ENCODE data around the gene GSTA5. TPM values are rescaled to one million over a fixed set of nuclear protein-coding genes. Genes with fewer than 3 reads are reported as not detected.
"Not testable (repeated sequence)": the region's sequence is repeated elsewhere in the genome, so short reads cannot be mapped to it uniquely, and the experiment has no call there.

GSTA5 gene
- total RNA-seq, 2 donors from 2014 or later: not detected

DNA sequence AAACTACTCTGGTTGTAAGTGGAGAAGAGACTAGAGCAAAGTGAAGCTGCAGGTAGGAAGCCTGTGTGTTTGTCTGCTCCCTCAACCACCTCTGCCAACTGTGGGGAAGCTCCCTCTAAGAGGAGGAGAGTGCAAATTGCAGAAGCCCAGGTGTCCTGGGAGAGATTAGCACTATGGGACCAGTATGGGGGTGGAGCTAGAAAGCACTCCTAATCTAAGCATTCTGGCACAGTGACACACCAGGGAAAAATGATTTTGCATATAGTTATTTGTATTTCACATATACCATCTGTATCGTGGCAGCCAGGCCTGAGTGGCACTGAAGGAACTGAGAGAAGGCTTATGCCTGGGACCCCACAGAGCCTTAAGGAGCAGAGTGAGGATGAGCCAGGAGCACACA is 49.8 kb downstream of the GSTA5 start:
- H3K4me1 Mint-ChIP-seq (ENCODE audit: low read depth in 2 of 2): no peaks in the 10 kb centered on the region

DNA sequence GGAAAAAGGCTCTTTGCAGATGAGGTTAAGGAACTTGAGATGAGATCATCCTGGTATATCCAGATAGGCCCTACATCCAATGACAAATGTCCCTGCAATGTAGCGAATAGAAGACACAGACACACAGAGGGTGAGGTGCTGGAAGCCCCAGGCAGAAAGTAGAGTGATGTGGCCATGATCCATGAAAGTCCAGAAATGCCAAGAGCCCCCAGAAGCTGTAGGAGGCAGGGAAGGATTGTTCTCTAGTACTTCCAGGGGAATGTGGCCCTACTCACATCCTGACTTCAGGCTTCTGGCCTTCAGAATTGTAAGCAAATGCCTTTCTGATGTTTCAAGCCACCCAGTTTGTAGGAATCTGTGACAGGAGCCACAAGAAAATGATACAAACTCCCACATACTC is 51.0 kb downstream of the GSTA5 start:
- not testable (repeated sequence) for H3K27ac Mint-ChIP-seq; ATAC-seq; H3K4me1 Mint-ChIP-seq (ENCODE audit: low read depth in 2 of 2); H3K36me3 Mint-ChIP-seq; H3K9me3 Mint-ChIP-seq; DNase-seq (ENCODE audit: low spot score); H3K4me3 Mint-ChIP-seq
- H3K27me3 Mint-ChIP-seq: peaks cover 12 to 23% of the 10 kb centered on the region in 2 donors

More for the DNA sequence above, 49.8 kb downstream of the GSTA5 start:
- Mint-ChIP-seq H3K27me3 (peaks cover 15 to 23% of the 10 kb centered on the region in 2 donors), H3K36me3 (no peaks in the 10 kb centered on the region), H3K9me3 (peaks cover 7% of the 10 kb centered on the region), H3K4me3 (no peak overlapping the region), H3K27ac (no peak overlapping the region)
- peak in 1 of 2 donors; percentile 24 for ATAC-seq
- no peak for DNase-seq (ENCODE audit: low spot score)

DNA sequence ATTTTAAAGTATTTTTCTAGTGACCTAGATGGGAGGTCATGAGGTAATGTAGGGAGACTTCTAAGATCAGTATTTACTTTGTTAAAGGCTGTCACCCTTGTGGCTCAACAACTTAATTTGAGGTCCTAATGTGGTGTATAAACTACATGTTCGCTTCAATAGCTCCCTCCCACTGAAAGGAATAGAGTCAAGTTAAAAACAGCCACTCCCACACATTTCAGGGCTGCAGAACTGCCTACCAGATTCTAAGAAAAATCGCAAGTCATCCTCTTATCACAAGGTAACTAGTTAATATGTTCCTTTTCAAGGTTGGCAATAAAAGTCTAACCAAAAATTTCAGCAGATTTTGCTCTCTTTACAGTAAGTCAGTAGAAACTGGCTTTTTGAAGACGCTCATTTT is 52.1 kb downstream of the GSTA5 start:
- no peaks in the 10 kb centered on the region for H3K4me1 Mint-ChIP-seq (ENCODE audit: low read depth in 2 of 2)
- peaks cover 7 to 24% of the 10 kb centered on the region in 2 donors for H3K27me3 Mint-ChIP-seq
- H3K36me3 Mint-ChIP-seq: no peaks in the 10 kb centered on the region
- no peak overlapping the region for H3K27ac Mint-ChIP-seq
- peaks cover 5% of the 10 kb centered on the region for H3K9me3 Mint-ChIP-seq
- DNase-seq (ENCODE audit: low spot score) (no peak), ATAC-seq (no peak)
- H3K4me3 Mint-ChIP-seq: no peak overlapping the region

DNA sequence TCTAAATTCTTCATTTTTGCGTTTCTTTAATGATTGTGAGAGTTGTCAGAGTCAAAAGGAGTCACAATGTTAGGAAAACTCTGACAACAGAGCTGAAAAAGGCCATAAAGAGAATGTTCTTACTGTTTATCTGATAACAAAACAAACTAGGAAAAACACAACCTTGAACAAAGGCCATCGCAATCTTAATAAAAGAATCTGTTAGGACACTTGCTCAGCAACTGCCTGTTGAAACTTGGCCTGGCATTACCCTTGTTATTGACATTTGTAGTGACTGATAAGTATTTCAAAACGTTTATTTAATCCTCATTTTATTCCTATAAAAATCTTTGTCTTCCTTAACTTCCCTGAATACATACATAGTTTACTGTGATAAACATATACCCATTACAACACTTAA is 52.7 kb downstream of the GSTA5 start:
- Mint-ChIP-seq H3K27ac (no peak overlapping the region), H3K27me3 (peaks cover 2 to 28% of the 10 kb centered on the region in 2 donors), H3K4me3 (no peak overlapping the region), H3K4me1 (ENCODE audit: low read depth in 2 of 2) (no peaks in the 10 kb centered on the region), H3K36me3 (no peaks in the 10 kb centered on the region), H3K9me3 (no peaks in the 10 kb centered on the region)
- DNase-seq (ENCODE audit: low spot score) (no peak), ATAC-seq (no peak)

DNA sequence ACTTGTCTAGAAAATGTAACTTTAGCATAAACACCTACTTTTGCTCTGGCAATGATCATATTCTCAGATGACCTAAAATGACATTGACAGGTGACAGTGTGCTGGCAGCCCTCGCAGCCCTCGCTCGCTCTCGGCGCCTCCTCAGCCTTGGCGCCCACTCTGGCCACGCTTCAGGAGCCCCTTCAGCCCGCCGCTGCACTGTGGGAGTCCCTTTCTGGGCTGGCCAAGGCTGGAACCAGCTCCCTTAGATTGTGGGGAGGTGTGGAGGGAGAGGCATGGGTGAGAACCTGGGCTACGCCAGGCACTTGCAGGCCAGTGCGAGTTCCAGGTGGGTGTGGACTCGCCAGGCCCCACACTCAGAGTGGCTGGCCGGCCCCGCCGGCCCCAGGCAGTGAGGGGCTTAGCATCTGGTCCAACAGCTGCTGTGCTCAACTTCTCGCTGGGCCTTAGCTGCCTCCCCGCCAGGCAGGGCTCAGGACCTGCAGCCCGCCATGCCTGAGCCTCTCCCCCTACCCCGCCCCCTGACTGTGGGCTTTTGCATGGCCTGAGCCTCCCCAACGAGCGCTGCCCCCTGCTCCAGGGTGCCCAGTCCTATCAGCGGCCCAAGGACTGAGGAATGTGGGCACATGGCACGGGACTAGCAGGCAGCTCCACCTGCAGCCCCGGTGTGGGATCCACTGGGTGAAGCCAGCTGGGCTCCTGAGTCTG is 54.2 kb downstream of the GSTA5 start:
- no peak for DNase-seq (ENCODE audit: low spot score)
- Mint-ChIP-seq H3K36me3 (no peaks in the 10 kb centered on the region), H3K9me3 (no peaks in the 10 kb centered on the region), H3K27ac (no peak overlapping the region), H3K27me3 (peaks cover 8 to 30% of the 10 kb centered on the region in 2 donors), H3K4me3 (no peak overlapping the region), H3K4me1 (ENCODE audit: low read depth in 2 of 2) (no peaks in the 10 kb centered on the region)
- ATAC-seq: no peak

DNA sequence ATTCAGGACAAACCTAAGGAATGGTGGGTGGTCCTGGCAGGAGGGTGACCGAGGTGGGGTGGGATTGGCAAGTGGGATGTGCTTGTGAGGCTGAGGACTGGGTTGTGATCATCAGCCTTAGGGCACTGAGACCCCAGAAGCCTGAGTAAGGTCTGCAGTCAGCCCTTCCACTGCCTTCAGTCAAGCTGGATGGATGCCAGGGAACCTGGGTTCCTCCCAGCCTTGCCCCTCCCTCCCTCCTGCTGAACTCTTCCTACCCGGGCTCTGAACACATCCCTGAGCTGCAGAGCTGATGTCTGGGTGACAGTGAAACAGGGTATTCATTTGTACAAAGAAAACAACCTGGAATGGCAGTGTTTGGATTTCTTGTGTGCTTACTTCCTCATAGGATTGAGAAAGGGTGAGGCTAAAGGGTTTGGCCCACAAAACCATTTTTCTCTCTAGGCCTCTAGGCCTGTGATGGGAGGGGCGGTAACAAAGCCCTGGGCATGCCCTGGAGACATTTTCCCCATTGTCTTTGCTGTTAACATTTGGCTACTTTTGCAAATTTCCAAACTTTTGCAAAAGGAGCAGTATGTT is 57.8 kb downstream of the GSTA5 start:
- not testable (repeated sequence) for H3K27ac Mint-ChIP-seq; H3K4me1 Mint-ChIP-seq (ENCODE audit: low read depth in 2 of 2)

DNA sequence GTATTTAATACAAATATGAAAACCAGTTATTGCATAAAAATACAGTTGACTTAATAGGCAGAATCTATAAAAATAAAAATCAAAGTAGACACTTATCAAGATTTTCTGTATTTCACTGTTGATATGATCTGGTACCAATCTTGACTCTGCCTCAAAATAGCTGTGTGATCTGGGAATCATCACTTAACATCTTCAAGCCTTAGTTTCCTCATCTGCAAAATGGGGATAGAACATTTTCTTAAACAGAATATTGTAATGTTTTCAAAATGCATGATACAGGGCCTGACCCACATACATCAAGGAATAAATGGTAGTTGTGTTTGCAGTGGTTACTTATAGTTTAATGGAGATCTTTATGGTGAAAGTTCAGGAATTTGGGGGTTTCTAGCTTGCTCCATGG is 58.4 kb downstream of the GSTA5 start:
- not testable (repeated sequence) for H3K36me3 Mint-ChIP-seq; H3K4me1 Mint-ChIP-seq (ENCODE audit: low read depth in 2 of 2); DNase-seq (ENCODE audit: low spot score); ATAC-seq; H3K9me3 Mint-ChIP-seq; H3K4me3 Mint-ChIP-seq; H3K27ac Mint-ChIP-seq
- peaks cover 16 to 38% of the 10 kb centered on the region in 2 donors for H3K27me3 Mint-ChIP-seq

More for the DNA sequence above, 57.8 kb downstream of the GSTA5 start:
- H3K9me3 Mint-ChIP-seq; ATAC-seq; H3K36me3 Mint-ChIP-seq; DNase-seq (ENCODE audit: low spot score); H3K4me3 Mint-ChIP-seq: not testable (repeated sequence)
- H3K27me3 Mint-ChIP-seq: peaks cover 14 to 33% of the 10 kb centered on the region in 2 donors

Other genes starting within 250 kb of the GSTA5 start
- 10 to 100 TPM in 1 of 2 donors, 1 to 10 TPM in 1; 9.4 to 12.0 TPM for gene TMEM14A, start 169.7 kb downstream of the GSTA5 start, total RNA-seq
- gene GSTA2, start 77.3 kb downstream of the GSTA5 start, total RNA-seq: not detected
- not detected for gene GSTA1, start 37.0 kb downstream of the GSTA5 start, total RNA-seq
- not detected for gene GSTA3, start 68.9 kb upstream of the GSTA5 start, total RNA-seq
- gene GSTA4, start 154.5 kb upstream of the GSTA5 start, total RNA-seq: 1 to 10 TPM in 1 of 2 donors, under 1 TPM in 1; 0.89 to 1.5 TPM
- 10 to 100 TPM in 1 of 2 donors, 1 to 10 TPM in 1; 4.3 to 10.0 TPM for gene CILK1, start 221.0 kb upstream of the GSTA5 start, total RNA-seq
- gene FBXO9, start 224.6 kb upstream of the GSTA5 start, total RNA-seq: 10 to 100 TPM; 62.8 to 74.9 TPM

Measured in natural killer cell treated with Interleukin-12 subunit alpha and Interleukin-12 subunit beta and Interleukin-15 and Interleukin-18, amount 100 ng/mL, for 72 hours (primary cell).